RWPE1 (cell line): ENCODE results near the gene WDR36.

Experiments used
- CTCF ChIA-PET: fragments of 350-600 bp; sonication (Branson Sonifier 250); formaldehyde crosslinking; extraction: SDS; loops from one replicate; lab custom pipeline; 2021; lab: Yijun Ruan, JAX
- POLR2A ChIA-PET: fragments of 400-600 bp; formaldehyde crosslinking; extraction: SDS; loops from one replicate; lab custom pipeline; 2020; ENCODE audit warnings: antibody characterized with exemption; ENCODE audit not compliant: low non-redundant PET; lab: Yijun Ruan, JAX
- DNase-seq: peaks from one replicate; pipeline ENCODE4 v3.0.0; 2012; ENCODE audit warnings: low spot score
- H3K27ac ChIP-seq: fragments of 450-650 bp; 2 replicates; pipeline ENCODE4 v1.5.1; 2017
- TF ChIP-seq, protein P1 (sequence below): fragments of 450-650 bp; conservative IDR thresholded peaks from 2 replicates; pipeline ENCODE4 v1.5.1; 2017; ENCODE audit warnings: low read depth, mild to moderate bottlenecking

Gene WDR36

DNA sequence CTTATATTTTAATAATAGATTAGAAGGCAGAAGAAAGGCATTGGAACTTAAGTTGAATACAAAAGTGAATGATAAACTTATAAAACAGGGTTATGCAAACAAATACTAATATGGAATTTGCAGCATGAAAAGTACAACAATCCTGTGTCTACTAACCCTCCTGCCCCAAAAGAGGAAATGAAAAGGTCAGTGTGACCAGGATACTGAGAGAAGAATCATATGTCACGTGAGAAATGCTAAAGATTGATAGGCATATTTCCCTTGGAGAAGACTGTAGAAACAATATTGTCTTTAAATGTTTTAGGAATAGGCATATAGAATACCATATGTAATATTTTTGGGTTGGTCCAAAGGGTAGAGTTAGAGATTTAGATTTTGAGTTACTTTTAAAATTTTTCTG is 3.8 kb downstream of the WDR36 start:
- CTCF ChIA-PET: no interaction called here
- no peak for DNase-seq
- TF ChIP-seq, protein P1, sequence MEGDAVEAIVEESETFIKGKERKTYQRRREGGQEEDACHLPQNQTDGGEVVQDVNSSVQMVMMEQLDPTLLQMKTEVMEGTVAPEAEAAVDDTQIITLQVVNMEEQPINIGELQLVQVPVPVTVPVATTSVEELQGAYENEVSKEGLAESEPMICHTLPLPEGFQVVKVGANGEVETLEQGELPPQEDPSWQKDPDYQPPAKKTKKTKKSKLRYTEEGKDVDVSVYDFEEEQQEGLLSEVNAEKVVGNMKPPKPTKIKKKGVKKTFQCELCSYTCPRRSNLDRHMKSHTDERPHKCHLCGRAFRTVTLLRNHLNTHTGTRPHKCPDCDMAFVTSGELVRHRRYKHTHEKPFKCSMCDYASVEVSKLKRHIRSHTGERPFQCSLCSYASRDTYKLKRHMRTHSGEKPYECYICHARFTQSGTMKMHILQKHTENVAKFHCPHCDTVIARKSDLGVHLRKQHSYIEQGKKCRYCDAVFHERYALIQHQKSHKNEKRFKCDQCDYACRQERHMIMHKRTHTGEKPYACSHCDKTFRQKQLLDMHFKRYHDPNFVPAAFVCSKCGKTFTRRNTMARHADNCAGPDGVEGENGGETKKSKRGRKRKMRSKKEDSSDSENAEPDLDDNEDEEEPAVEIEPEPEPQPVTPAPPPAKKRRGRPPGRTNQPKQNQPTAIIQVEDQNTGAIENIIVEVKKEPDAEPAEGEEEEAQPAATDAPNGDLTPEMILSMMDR: no peak
- POLR2A ChIA-PET: no interaction called here
- H3K27ac ChIP-seq: no peak overlapping the region

DNA sequence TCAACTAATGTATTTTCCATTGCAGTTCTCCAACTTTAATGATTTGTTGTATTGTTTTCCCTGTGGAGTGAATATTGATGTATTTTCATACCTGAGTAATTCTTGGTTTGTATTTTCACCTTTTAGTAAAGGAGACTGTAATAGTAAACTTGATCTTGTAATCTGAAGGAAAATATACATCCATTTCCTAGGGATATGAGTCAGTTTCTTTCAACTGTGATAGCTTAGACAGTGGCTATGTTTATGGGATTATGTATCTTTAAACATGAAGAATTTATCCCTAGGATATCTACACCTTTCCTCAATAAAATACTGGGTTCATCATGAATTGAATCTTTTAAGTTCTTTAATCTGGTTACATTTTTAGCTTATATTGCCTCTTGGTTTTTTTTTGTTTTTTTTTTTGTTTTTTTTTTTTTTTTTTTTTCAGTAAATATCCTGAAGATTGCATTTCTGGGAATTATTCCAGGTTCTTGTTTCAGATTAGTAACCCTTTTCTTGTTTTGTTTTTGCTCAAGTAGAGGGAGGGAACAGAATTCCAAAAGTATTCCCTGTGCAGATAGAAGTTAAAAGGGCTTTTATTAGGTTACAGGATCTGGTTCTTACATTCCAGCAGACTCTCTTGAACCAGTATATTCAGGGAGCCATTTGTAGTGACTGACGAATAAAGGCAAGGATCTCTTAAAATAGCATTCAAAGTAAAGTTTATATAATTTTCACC is 7.1 kb downstream of the WDR36 start:
- H3K27ac ChIP-seq: no peak overlapping the region
- TF ChIP-seq, protein P1: no peak
- POLR2A ChIA-PET: no interaction called here
- CTCF ChIA-PET: interaction anchor here (0.7 kb wide), 1 partner anchor 363 kb away, joined by 7 read pairs; no protein-coding TSS in a partner anchor
- no peak for DNase-seq

DNA sequence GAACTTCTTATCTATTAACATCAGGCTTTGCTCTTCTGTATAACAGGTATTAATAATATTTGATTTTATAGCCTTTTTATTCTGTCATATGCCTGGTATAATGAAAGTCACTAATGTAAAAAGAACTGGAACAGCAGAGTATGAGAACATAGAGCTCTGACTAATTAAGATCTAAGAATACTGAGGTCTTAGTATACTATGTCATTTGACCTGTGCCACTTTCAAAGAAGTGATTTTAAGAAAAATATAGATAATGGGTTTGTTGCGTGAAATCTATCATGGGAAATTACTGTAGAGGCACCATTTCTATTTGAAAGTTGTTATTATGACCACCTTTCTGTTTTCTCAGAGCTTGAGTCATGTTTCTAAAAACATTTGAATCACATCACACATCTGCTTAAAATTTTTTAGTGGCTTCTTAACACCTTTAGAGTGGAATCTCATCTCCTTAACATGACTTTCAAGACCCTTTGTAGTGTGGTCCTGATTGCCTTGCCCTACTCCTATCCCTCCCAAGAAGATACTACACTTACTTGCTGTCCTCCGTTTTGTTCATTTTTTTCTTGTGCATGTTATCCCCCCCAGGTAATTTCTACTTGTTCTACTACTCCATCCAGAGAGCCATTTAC is 14.3 kb downstream of the WDR36 start:
- POLR2A ChIA-PET: no interaction called here
- no peak for DNase-seq
- H3K27ac ChIP-seq: no peak overlapping the region
- CTCF ChIA-PET: interaction anchor here (0.7 kb wide), 1 partner anchor 1994 kb away, joined by 3 read pairs; no protein-coding TSS in a partner anchor
- TF ChIP-seq, protein P1: no peak

DNA sequence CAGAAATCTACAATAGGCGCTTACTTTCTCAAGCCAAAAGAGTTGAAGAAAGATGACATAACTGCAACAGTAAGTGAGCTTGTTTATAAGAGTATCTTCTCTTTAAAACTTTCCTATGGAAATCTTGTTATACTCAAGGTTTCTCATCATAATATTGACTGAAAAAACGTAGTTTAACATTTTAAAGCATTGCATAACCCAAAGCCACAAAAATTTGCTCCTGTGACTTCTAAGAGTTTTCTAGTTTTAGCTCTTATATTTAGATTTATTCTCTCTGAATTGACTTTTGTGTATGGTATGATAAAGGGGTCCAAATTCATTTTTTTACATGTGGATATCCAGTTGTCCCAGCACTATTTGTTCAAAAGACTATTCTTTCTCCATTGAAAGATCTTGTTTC is 15.2 kb downstream of the WDR36 start:
- CTCF ChIA-PET: interaction anchor here (0.6 kb wide), 1 partner anchor 35 kb away, joined by 4 read pairs; no protein-coding TSS in a partner anchor
- POLR2A ChIA-PET: no interaction called here
- H3K27ac ChIP-seq: no peak overlapping the region
- DNase-seq: no peak
- TF ChIP-seq, protein P1: no peak

DNA sequence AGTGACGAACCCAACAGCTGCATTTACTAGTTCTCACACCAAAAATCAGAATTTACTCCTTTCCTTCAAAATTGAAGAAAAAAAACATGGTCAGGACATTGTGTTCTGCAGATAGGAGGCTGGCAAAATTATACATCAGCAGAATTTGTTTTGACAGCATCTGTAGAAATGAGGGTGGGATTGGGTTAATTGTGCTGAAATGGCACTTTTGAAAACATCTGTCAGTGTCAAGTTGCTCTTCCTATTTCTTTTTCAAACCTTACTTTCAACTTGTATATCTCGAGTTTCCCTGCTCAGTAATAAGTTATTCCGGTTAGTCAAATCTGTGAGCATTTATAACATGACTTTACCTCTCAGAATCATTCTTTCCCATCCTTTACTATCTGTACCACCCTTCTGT is 19.8 kb downstream of the WDR36 start:
- DNase-seq: no peak
- ChIA-PET CTCF (interaction anchor here (0.6 kb wide), 1 partner anchor 112 kb away, joined by 3 read pairs; no protein-coding TSS in a partner anchor), POLR2A (no interaction called here)
- TF ChIP-seq, protein P1: no peak
- no peak overlapping the region for H3K27ac ChIP-seq

DNA sequence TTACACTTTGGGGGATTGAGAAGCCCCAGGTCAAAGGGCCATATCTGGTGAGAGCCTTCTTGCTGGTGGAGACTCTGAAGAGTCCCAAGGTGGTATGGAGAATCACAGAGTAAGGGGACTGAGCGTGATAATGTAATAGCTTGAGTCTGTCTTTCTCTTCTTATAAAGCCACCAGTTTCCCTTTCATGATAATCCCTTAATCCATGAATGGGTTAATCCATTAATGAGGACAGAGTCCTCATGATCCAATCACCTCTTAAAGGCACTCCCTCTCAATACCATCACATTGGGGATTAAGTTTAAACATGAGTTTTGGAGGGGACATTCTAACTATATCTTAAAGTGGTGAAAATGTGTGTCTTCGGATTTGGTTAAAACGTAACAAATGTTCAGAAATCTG is 21.5 kb downstream of the WDR36 start:
- CTCF ChIA-PET: interaction anchor here (0.7 to 2.9 kb wide), 2 partner anchors 11 to 230 kb away, joined by 3 to 12 read pairs; no protein-coding TSS in a partner anchor
- TF ChIP-seq, protein P1: no peak
- POLR2A ChIA-PET: no interaction called here
- DNase-seq: no peak
- H3K27ac ChIP-seq: no peak overlapping the region
